ENCODE measurements around the gene RYR2. TPM values are rescaled to one million over a fixed set of nuclear protein-coding genes. Genes with fewer than 3 reads are reported as not detected.
"Not testable (repeated sequence)": the region's sequence is repeated elsewhere in the genome, so short reads cannot be mapped to it uniquely, and the experiment has no call there.

The RYR2 gene
- total RNA-seq, 3 donors from 2014 or later = 0.35 to 5.9 (median 0.94) TPM

DNA sequence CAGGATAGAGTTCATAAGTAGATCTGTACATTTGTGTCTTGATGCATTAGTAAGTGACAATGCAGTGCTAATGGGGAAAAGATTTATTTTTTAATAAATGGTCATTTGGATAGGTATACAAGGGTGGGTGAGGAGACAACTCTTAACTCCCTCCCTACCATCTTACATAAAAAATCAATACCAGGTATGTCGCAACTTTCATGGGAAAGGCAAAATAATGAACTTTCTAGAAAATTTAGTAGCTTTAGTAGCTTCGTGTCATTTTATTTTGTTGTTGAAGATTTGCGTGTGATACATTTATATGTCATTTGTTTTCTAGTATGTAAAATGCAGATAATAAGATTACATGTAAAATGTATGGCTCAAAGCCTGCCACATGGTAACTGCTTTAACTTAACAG, 310.8 kb downstream of the RYR2 start:
- Histone ChIP-seq H3K4me1 (ENCODE audit: low read depth) (no peaks in the 10 kb centered on the region), H3K9me3 (no peaks in the 10 kb centered on the region), H3K4me3 (no peak overlapping the region), H3K36me3 (ENCODE audit: low read depth) (no peaks in the 10 kb centered on the region)
- intact Hi-C loops (cut with DNase I, micrococcal nuclease) = no loop called here
- TF ChIP-seq, protein P1, sequence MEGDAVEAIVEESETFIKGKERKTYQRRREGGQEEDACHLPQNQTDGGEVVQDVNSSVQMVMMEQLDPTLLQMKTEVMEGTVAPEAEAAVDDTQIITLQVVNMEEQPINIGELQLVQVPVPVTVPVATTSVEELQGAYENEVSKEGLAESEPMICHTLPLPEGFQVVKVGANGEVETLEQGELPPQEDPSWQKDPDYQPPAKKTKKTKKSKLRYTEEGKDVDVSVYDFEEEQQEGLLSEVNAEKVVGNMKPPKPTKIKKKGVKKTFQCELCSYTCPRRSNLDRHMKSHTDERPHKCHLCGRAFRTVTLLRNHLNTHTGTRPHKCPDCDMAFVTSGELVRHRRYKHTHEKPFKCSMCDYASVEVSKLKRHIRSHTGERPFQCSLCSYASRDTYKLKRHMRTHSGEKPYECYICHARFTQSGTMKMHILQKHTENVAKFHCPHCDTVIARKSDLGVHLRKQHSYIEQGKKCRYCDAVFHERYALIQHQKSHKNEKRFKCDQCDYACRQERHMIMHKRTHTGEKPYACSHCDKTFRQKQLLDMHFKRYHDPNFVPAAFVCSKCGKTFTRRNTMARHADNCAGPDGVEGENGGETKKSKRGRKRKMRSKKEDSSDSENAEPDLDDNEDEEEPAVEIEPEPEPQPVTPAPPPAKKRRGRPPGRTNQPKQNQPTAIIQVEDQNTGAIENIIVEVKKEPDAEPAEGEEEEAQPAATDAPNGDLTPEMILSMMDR (IDR thresholded peaks at IDR 0.05) = no peak
- DNase-seq (no peak), ATAC-seq (no peak)

DNA sequence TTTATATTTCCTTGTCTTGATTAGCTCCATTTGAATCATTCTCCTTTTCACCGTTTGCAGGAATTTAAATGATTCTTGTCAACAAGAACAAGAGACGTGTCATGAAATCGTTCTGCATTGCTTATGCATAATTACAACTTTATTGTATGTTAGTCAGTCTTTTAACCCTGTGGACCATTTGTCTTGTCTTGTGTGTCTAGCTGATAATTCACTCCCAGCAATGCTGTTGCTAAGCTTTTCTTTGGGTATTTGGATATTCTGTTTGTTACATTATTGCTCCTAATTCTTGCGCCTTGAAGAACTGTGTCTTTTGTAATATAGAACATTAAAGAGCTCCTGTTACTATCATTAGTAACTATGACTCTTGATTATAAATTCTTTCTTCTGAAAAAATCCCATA, 311.9 kb downstream of the RYR2 start:
- ATAC-seq (no peak), DNase-seq (no peak)
- H3K4me3 ChIP-seq = no peak overlapping the region
- TF ChIP-seq, protein P1 (IDR thresholded peaks at IDR 0.05) = no peak
- intact Hi-C loops (cut with DNase I, micrococcal nuclease) = no loop called here
- no peaks in the 10 kb centered on the region for H3K36me3 ChIP-seq (ENCODE audit: low read depth)
- H3K4me1 ChIP-seq (ENCODE audit: low read depth) = no peaks in the 10 kb centered on the region
- no peaks in the 10 kb centered on the region for H3K9me3 ChIP-seq

DNA sequence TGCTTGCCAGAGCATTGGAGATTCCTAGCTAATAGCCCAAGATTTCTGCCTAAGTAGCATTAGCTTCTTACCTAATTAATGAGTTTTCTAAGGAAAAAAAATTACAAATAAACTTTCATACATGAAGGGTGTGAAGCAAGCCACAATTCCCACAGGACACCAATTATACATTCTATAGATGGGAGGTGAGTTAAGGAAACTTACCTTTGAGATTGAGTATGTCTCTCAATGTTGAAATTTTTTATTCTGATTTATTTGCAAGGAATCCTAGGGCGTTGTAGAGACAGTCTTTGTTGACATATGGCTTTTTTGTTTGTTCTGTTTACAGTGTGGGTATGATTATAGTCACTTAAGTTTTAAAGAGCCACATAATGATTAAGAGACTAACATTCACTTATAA, 313.0 kb downstream of the RYR2 start:
- H3K4me3 ChIP-seq = no peak overlapping the region
- H3K4me1 ChIP-seq (ENCODE audit: low read depth) = no peaks in the 10 kb centered on the region
- intact Hi-C loops (cut with DNase I, micrococcal nuclease) = no loop called here
- no peak for DNase-seq
- no peaks in the 10 kb centered on the region for H3K9me3 ChIP-seq
- TF ChIP-seq, protein P1 (IDR thresholded peaks at IDR 0.05) = no peak
- no peak for ATAC-seq
- no peaks in the 10 kb centered on the region for H3K36me3 ChIP-seq (ENCODE audit: low read depth)

DNA sequence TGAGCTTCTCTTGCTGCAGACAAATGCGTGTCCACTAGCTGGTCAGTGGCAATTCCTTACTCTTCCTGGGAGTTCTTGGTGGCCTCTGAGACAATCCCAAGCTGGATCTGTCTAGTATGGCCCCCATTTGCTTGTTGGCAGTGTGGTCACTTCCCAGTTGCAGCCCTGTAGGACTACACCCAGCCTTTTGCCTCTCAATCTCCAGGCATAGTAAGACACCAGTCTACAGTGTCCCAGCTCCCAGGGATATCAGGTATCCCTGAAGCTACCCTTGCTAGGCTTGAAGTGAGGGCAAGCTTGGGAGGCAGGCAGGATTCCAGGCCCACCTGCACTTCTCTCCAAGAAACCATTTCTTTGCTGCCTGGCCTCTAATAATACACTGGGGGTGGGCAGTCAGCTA, 316.6 kb downstream of the RYR2 start:
- ATAC-seq (no peak), DNase-seq (no peak)
- H3K36me3 ChIP-seq (ENCODE audit: low read depth) = no peaks in the 10 kb centered on the region
- H3K4me1 ChIP-seq (ENCODE audit: low read depth) = no peaks in the 10 kb centered on the region
- no peak overlapping the region for H3K4me3 ChIP-seq
- intact Hi-C loops (cut with DNase I, micrococcal nuclease) = no loop called here
- H3K9me3 ChIP-seq = no peaks in the 10 kb centered on the region
- TF ChIP-seq, protein P1 (IDR thresholded peaks at IDR 0.05) = no peak

DNA sequence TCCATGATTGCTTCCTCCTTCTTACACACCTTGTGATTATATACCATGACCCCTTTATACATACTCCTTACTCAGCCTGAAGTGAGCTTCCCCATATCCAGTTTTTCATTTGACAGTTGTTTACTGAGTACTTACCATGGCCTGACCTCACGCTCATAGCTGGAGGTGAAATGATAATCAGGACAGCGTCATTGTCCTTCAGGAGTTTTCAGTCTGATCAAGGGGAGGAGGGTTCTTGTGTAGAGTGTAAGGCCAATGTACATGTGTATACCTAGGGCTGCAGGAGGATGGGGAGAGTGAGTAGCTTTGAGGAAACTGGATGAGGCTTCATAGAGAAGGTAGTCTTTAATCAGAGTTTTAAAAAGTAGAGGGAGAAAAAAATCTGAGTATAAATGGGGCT, 325.8 kb downstream of the RYR2 start:
- Histone ChIP-seq H3K36me3 (ENCODE audit: low read depth) (no peaks in the 10 kb centered on the region), H3K9me3 (no peaks in the 10 kb centered on the region), H3K4me1 (ENCODE audit: low read depth) (no peaks in the 10 kb centered on the region), H3K4me3 (no peak overlapping the region)
- DNase-seq (no peak), ATAC-seq (no peak)
- TF ChIP-seq, protein P1 (IDR thresholded peaks at IDR 0.05) = no peak
- intact Hi-C loops (cut with DNase I, micrococcal nuclease) = no loop called here

DNA sequence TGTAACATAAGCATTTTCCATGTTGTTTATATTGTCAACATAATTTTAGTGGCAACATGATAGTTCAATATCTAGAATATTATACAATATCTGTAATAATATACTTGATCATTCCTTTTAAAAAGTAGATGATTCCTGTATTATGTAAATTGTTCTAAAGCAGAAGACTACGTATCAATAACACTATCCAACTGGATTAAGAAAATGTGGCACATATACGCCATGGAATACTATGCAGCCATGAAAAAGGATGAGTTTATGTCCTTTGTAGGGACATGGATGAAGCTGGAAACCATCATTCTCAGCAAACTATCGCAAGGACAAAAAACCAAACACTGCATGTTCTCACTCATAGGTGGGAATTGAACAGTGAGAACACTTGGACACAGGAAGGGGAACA, 329.5 kb downstream of the RYR2 start:
- DNase-seq; H3K4me1 ChIP-seq (ENCODE audit: low read depth); H3K36me3 ChIP-seq (ENCODE audit: low read depth); H3K9me3 ChIP-seq; ATAC-seq; H3K4me3 ChIP-seq; intact Hi-C loops (cut with DNase I, micrococcal nuclease): not testable (repeated sequence)
